HCEC 1CT (cell line): Measurements from ENCODE around the gene PCDHGA10.
"Not testable (repeated sequence)": the region's sequence is repeated elsewhere in the genome, so short reads cannot be mapped to it uniquely, and the experiment has no call there.

Source experiments
- DNase-seq: peaks from one replicate; pipeline ENCODE4 v3.0.0-alpha.2; 2017

PCDHGA10 gene

GRCh38 chr5:141393267-141393666 lies 19.5 kb upstream of the PCDHGA10 start:
- DNase-seq: no peak

GRCh38 chr5:141394401-141395187 lies 18.2 kb upstream of the PCDHGA10 start:
- not testable (repeated sequence) for DNase-seq

DNA sequence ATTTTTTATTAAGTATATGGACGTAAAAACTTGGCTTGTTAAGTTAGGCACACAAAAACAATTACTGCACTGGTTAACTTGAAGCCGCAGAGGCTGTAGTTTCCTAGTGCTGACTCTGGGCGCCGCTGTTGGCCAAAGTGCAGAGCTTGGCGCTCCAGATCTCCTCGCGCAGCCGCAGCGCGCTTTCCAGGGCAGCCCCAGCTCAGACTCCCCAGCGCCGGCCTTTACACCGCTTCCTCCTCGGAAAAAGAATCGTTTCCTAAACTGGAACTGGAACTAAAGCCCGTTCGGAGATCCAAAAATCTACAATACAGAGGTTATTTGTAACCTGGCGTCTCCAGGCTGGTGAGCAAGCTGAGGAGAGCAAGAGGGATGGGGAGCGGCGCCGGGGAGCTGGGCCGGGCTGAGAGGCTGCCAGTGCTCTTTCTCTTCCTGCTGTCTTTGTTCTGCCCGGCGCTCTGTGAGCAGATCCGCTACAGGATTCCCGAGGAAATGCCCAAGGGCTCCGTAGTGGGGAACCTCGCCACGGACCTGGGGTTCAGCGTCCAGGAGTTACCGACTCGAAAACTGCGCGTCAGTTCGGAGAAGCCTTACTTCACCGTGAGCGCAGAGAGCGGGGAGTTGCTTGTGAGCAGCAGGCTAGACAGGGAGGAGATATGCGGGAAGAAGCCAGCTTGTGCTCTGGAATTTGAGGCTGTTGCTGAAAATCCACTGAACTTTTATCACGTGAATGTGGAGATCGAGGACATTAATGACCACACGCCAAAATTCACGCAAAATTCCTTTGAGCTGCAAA lies 14.8 kb upstream of the PCDHGA10 start, which contains the start of gene PCDHGB5:
TSS of gene PCDHGB5 (plus strand) at position 192 of the 796 bp plus-strand sequence. CDS start at position 373, 181 bp downstream.
- DNase-seq: peak; percentile 44

- no peak for DNase-seq
These were observed 14.2 kb upstream of the PCDHGA10 start for GRCh38 chr5:141398608-141399007.

DNA sequence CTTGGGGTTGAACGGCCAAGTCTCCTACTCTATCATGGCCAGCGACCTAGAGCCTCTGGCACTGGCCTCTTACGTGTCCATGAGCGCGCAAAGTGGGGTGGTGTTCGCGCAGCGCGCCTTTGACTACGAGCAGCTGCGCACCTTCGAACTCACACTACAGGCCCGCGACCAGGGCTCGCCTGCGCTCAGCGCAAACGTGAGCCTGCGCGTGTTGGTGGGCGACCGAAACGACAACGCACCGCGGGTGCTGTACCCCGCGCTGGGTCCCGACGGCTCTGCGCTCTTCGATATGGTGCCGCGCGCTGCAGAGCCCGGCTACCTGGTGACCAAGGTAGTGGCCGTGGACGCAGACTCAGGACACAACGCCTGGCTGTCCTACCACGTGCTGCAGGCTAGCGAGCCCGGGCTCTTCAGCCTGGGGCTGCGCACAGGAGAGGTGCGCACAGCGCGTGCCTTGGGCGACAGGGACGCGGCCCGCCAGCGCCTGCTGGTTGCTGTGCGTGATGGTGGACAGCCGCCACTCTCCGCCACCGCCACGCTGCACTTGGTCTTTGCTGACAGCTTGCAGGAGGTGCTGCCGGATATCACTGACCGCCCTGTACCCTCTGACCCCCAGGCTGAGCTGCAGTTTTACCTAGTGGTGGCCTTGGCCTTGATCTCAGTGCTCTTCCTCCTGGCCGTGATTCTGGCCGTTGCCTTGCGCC lies 13.1 kb upstream of the PCDHGA10 start:
- DNase-seq: no peak

- DNase-seq: peak; percentile 42
These were observed 10.1 kb upstream of the PCDHGA10 start, which contains the start of gene PCDHGA9 for GRCh38 chr5:141402553-141403243. Gene PCDHGA9, plus strand, starts transcription at chr5:141402778. Its CDS starts 175 bp downstream, at chr5:141402953.

DNA sequence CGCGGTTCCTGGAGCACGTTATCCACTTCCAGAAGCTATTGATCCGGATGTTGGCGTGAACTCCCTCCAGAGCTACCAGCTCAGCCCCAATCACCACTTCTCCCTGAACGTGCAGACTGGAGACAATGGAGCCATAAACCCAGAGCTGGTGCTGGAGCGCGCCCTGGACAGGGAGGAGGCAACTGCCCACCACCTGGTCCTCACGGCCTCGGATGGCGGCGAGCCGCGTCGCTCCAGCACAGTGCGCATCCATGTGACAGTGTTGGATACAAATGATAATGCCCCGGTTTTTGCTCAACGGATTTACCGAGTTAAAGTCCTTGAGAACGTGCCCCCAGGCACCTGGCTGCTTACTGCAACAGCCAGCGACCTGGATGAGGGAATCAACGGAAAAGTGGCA lies 9.4 kb upstream of the PCDHGA10 start:
- no peak for DNase-seq

- DNase-seq: not testable (repeated sequence)
These were observed 4.8 kb upstream of the PCDHGA10 start, which contains the start of gene PCDHGB6 for GRCh38 chr5:141407790-141408505. Gene PCDHGB6, plus strand, starts transcription at chr5:141408021. Its CDS starts 182 bp downstream, at chr5:141408203.

DNA sequence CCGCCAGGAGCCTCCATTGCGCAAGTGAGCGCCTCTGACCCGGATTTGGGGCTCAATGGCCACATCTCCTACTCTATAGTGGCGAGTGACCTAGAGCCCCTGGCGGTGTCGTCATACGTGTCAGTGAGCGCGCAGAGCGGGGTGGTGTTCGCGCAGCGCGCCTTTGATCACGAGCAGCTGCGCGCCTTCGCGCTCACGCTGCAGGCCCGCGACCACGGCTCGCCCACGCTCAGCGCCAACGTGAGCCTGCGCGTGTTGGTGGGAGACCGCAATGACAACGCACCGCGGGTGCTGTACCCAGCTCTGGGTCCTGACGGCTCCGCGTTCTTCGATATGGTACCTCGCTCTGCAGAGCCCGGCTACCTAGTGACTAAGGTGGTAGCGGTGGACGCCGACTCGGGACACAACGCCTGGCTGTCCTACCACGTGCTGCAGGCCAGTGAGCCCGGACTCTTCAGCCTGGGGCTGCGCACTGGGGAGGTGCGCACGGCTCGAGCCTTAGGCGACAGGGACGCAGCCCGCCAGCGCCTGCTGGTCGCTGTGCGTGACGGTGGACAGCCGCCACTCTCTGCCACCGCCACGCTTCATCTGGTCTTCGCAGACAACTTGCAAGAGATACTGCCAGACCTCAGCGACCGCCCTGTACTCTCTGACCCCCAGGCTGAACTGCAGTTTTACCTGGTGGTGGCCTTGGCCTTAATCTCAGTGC lies 3.0 kb upstream of the PCDHGA10 start:
- no peak for DNase-seq

DNA sequence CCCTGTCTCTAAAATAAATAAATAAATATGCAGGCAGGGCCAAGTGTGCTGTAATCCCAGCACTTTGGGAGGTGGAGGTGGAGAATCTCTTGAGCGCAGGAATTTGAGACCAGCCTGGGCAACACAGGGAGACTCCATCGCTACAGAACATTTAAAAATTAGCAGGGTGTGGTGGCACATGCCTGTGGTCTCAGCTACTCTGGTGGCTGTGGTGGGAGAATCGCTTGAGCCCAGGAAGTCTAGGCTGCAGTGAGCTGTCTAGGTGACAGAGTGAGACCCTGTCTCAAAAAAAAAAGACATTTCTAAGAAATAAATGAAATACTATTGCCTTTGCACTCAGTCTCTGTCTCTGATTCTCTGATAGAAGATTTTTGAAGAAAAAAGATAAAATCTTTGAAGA lies 1.2 kb upstream of the PCDHGA10 start:
- no peak for DNase-seq

DNA sequence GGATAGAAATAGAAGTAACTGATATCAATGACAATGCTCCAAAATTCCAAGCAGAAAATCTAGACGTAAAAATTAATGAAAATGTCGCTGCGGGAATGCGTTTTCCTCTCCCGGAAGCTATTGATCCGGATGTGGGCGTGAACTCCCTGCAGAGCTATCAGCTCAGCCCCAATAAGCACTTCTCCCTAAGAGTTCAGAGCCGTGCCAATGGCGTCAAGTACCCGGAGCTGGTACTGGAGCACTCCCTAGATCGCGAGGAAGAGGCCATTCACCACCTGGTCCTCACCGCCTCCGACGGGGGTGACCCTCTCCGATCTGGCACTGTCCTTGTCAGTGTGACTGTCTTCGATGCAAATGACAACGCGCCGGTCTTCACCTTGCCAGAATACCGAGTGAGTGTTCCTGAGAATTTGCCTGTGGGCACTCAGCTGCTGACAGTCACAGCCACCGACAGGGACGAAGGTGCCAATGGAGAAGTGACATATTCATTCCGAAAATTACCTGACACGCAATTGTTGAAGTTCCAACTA lies 818 bp downstream of the PCDHGA10 start:
- no peak for DNase-seq

DNA sequence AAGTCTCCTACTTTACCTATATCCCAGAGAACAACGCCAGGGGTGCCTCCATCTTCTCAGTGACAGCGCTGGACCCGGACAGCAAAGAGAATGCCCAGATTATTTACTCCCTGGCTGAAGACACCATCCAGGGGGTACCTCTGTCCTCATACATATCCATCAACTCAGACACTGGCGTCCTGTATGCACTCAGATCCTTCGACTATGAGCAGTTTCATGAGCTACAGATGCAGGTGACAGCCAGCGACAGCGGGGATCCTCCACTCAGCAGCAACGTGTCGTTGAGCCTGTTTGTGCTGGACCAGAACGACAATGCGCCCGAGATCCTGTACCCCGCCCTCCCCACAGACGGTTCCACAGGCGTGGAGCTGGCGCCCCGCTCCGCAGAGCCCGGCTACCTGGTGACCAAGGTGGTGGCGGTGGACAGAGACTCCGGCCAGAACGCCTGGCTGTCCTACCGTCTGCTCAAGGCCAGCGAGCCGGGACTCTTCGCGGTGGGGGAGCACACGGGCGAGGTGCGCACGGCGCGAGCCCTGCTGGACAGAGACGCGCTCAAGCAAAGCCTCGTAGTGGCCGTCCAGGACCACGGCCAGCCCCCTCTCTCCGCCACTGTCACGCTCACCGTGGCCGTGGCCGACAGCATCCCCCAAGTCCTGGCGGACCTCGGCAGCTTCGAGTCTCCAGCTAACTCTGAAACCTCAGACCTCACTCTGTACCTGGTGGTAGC lies 1.9 kb downstream of the PCDHGA10 start:
- not testable (repeated sequence) for DNase-seq

- DNase-seq: not testable (repeated sequence)
These were observed 2.5 kb downstream of the PCDHGA10 start for GRCh38 chr5:141415275-141415618.

DNA sequence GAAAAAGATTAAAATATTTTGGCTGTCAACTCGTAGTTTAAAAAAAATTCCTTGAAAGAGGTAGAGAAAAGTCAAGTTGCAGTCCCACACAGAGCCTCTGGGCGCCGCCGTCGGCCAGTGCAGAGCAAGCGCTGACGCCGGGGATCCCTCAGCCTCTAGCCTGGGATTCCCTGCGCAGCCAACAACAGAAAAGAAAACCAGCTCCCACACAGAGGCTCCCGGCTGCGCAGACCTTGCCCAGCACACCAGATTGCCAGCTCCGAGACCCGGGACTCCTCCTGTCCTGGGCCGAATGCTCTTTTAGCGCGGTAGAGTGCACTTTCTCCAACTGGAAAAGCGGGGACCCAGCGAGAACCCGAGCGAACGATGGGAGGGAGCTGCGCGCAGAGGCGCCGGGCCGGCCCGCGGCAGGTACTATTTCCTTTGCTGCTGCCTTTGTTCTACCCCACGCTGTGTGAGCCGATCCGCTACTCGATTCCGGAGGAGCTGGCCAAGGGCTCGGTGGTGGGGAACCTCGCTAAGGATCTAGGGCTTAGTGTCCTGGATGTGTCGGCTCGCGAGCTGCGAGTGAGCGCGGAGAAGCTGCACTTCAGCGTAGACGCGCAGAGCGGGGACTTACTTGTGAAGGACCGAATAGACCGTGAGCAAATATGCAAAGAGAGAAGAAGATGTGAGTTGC lies 4.8 kb downstream of the PCDHGA10 start, which contains the start of gene PCDHGB7:
TSS of gene PCDHGB7 (plus strand) at position 184 of the 679 bp plus-strand sequence. CDS start at position 367, 183 bp downstream.
- DNase-seq: peak; percentile 70

GRCh38 chr5:141419074-141419880 lies 6.5 kb downstream of the PCDHGA10 start:
- DNase-seq: no peak

- DNase-seq: peak; percentile 13
These were observed 8.2 kb downstream of the PCDHGA10 start, which contains the start of gene PCDHGA11 for GRCh38 chr5:141420855-141421488. Gene PCDHGA11, plus strand, starts transcription at chr5:141421051. Its CDS starts 177 bp downstream, at chr5:141421228.

DNA sequence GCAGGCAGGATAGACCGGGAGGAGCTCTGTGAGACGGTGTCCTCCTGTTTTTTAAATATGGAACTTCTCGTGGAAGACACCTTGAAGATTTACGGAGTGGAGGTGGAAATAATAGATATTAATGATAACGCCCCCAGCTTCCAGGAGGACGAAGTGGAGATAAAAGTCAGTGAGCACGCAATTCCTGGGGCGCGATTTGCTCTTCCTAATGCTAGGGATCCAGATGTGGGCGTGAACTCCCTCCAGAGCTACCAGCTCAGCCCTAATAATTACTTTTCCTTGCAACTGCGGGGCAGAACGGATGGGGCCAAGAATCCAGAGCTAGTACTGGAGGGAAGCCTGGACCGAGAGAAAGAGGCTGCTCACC lies 8.7 kb downstream of the PCDHGA10 start:
- DNase-seq: no peak

- DNase-seq: no peak
These were observed 10.0 kb downstream of the PCDHGA10 start for GRCh38 chr5:141422742-141423291.
